SK-N-MC (cell line): Measurements from ENCODE around the gene EHD2.

ENCODE experiments used
- EZH2 ChIP-seq: fragments of 200-600 bp; sonication (generic); IDR thresholded peaks from one replicate; pipeline ENCODE4 v1.6.1; 2017; ENCODE audit warnings: antibody characterized with exemption
- FOXP2 ChIP-seq: optimal IDR thresholded peaks from 2 replicates; pipeline ENCODE3; 2011; ENCODE audit warnings: mild to moderate bottlenecking, moderate library complexity; ENCODE audit not compliant: insufficient read depth; ENCODE audit errors: extremely low read length, control extremely low read depth
- POLR2AphosphoS5 ChIP-seq: IDR thresholded peaks from 2 replicates; pipeline ENCODE4 v1.6.1; 2012; ENCODE audit warnings: mild to moderate bottlenecking, low read depth, low read length, borderline replicate concordance

GRCh38 chr19:47735131-47735530 is 21.9 kb downstream of the EHD2 start:
- no peak for TF ChIP-seq EZH2
- no peak for TF ChIP-seq POLR2AphosphoS5
- TF ChIP-seq FOXP2 = no peak
